Colonic mucosa (tissue), 4 donors: Measurements from ENCODE around the gene ADAM12. TPM values are rescaled to one million over a fixed set of nuclear protein-coding genes. Genes with fewer than 3 reads are reported as not detected.

Experiments
- DNase-seq: peaks from one replicate; pipeline ENCODE4 v3.0.0-alpha.2; 2020
- H3K27ac ChIP-seq: fragments of 200-600 bp; one replicate; pipeline ENCODE4 v1.8.0; 2021
- H3K27me3 ChIP-seq: fragments of 200-600 bp; one replicate; pipeline ENCODE4 v1.8.0; 2021
- H3K36me3 ChIP-seq: fragments of 200-600 bp; one replicate; pipeline ENCODE4 v1.8.0; 2021
- H3K4me1 ChIP-seq: fragments of 200-600 bp; one replicate; pipeline ENCODE4 v1.8.0; 2021; ENCODE audit warnings: mild to moderate bottlenecking
- H3K4me3 ChIP-seq: fragments of 200-600 bp; one replicate; pipeline ENCODE4 v1.8.0; 2021
- H3K9ac ChIP-seq, 2 donors: one replicate each; pipeline ENCODE4 v1.7.0; 2013; ENCODE audit warnings: control low read depth in 2 of 2, low read depth in 2 of 2, low read length in 2 of 2
- H3K9me3 ChIP-seq: fragments of 200-600 bp; one replicate; pipeline ENCODE4 v1.8.0; 2021
- intact Hi-C: fragments of 100-400 bp; cut with DNase I; formaldehyde crosslinking; loops from one replicate; pipeline ENCODE4 v1.14.1; 2022
- total RNA-seq, 2 donors: library from RNA; stranded (reverse); fragmentation: NEBNext Ultra II Directional in 1 of 2; extraction: Animal tissue kit (Norgen Biotek cat#: 25700) in 1 of 2; gene quantifications; one replicate each; pipeline ENCODE4 v1.2.1, GENCODE V29; 2021
- TF ChIP-seq, protein P1 (sequence below): fragments of 200-600 bp; IDR thresholded peaks from one replicate; pipeline ENCODE4 v1.8.0; 2022; ENCODE audit warnings: antibody characterized with exemption, mild to moderate bottlenecking
- donor health status: healthy.
- donor health status: DM: no; HTN: no; CAD: no.
- donor health status: DM: no; HTN: no; CAD: no.

Gene ADAM12
- total RNA-seq, 2 donors from 2014 or later = 0.30 to 0.64 TPM

DNA sequence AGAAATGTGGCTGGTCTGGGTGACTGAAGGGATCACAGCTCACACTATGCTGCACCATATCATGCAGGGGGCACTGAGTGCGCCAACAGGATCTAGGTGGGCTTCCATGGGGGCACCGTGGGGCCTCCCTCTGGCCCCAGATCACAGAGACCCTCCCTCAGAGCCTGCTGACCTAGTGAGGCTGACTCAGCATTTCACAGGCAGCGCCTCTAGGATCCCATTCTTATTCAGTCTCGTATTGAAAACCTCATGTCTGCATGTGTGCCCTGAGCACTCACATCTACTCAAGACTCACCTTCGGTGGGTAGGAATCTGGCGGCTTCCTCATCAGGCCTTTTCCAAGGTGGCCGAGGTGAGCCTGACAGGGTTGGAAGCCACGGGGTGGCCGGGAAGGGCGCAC is 350.3 kb downstream of the ADAM12 start:
- no peak for DNase-seq
- H3K4me3 ChIP-seq = no peak overlapping the region
- no peaks in the 10 kb centered on the region for H3K4me1 ChIP-seq
- H3K27ac ChIP-seq = no peak overlapping the region
- intact Hi-C loops = no loop called here
- no peaks in the 10 kb centered on the region for H3K27me3 ChIP-seq
- no peaks in the 10 kb centered on the region for H3K9me3 ChIP-seq
- no peak overlapping the region for H3K9ac ChIP-seq
- TF ChIP-seq, protein P1, sequence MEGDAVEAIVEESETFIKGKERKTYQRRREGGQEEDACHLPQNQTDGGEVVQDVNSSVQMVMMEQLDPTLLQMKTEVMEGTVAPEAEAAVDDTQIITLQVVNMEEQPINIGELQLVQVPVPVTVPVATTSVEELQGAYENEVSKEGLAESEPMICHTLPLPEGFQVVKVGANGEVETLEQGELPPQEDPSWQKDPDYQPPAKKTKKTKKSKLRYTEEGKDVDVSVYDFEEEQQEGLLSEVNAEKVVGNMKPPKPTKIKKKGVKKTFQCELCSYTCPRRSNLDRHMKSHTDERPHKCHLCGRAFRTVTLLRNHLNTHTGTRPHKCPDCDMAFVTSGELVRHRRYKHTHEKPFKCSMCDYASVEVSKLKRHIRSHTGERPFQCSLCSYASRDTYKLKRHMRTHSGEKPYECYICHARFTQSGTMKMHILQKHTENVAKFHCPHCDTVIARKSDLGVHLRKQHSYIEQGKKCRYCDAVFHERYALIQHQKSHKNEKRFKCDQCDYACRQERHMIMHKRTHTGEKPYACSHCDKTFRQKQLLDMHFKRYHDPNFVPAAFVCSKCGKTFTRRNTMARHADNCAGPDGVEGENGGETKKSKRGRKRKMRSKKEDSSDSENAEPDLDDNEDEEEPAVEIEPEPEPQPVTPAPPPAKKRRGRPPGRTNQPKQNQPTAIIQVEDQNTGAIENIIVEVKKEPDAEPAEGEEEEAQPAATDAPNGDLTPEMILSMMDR = no peak
- H3K36me3 ChIP-seq = no peaks in the 10 kb centered on the region

DNA sequence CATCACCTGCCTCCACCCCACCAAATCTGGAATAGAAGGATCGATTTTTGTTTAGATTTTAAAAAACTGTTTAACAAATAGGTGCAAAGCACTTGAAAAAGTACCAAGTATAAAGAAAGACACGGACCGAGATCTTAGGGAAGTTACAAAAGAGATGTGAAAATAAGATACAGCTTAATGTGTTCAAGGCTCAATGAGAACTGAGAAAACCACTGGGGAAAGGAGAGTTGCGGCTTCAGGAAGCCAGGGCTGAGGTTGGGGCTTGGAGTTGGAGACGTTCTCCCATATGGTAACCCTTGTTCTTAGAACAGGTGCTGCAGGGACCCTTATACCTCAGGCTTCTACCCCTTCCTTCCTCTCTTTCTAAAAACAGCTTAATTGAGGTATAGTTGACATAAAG is 351.8 kb downstream of the ADAM12 start:
- Histone ChIP-seq H3K4me1 (no peaks in the 10 kb centered on the region), H3K9me3 (no peaks in the 10 kb centered on the region), H3K27me3 (no peaks in the 10 kb centered on the region), H3K4me3 (no peak overlapping the region), H3K36me3 (no peaks in the 10 kb centered on the region), H3K9ac (no peak overlapping the region), H3K27ac (no peak overlapping the region)
- DNase-seq = no peak
- TF ChIP-seq, protein P1 = no peak
- intact Hi-C loops = no loop called here

DNA sequence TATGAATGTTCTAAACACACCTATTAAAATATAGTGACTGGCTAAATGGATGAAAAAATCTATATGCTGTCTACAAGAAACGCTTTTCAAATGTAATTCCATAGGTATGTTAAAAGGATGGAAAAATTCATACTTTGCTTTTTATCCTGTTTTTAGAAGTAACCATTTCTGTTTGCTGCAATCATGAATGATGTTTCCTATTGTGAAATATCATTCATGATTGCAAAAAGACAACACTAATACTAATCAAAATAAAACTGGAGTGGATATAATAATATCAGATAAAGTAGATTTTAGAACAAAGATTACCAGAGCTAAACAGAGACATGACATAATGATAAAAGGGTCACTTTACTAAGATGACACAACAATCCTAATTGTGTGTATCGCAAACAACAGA is 353.7 kb downstream of the ADAM12 start:
- no peaks in the 10 kb centered on the region for H3K27me3 ChIP-seq
- no peaks in the 10 kb centered on the region for H3K9me3 ChIP-seq
- intact Hi-C loops = no loop called here
- no peaks in the 10 kb centered on the region for H3K36me3 ChIP-seq
- DNase-seq = no peak
- H3K4me1 ChIP-seq = no peaks in the 10 kb centered on the region
- TF ChIP-seq, protein P1 = no peak
- no peak overlapping the region for H3K9ac ChIP-seq
- no peak overlapping the region for H3K27ac ChIP-seq
- H3K4me3 ChIP-seq = no peak overlapping the region

DNA sequence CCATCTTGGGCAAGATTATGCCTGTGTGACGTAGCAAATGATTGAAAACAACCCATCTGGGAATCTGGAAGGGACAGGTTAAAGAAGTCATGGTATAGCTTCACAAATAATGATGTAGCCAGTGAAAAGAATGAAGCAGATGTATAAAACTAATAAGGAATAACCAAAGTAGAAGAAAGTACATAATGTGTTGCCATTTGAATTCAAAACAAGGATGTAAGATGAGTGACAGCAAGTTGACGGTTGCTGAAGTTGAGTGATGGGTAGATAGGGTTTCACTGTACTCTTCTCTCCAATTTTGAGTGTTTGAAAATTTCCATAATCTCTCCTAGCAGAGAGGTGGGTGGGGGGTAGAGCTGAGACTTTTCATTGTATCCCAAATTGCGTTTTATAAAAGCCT is 358.3 kb downstream of the ADAM12 start:
- H3K4me3 ChIP-seq = no peak overlapping the region
- H3K27me3 ChIP-seq = no peaks in the 10 kb centered on the region
- no peaks in the 10 kb centered on the region for H3K9me3 ChIP-seq
- H3K27ac ChIP-seq = no peak overlapping the region
- no peak overlapping the region for H3K9ac ChIP-seq
- intact Hi-C loops = no loop called here
- H3K4me1 ChIP-seq = no peaks in the 10 kb centered on the region
- TF ChIP-seq, protein P1 = no peak
- H3K36me3 ChIP-seq = no peaks in the 10 kb centered on the region
- DNase-seq = no peak

DNA sequence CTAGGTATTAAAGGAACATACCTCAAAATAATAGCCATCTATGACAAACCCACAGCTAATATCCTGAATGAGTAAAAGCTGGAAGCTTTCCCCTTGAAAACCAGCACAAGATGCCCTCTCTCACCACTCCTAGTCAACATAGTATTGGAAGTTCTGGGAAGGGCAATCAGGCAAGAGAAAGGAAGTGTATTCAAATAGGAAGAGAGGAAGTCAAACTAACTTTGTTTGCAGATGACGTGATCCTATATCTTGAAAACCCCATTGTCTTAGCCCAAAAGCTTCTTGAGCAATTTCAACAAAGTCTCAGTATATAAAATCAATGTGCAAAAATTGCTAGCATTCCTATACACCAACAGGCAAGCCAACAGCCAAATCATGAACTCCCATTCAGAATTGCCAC is 360.6 kb downstream of the ADAM12 start:
- TF ChIP-seq, protein P1 = no peak
- intact Hi-C loops = no loop called here
- H3K9ac ChIP-seq = no peak overlapping the region

DNA sequence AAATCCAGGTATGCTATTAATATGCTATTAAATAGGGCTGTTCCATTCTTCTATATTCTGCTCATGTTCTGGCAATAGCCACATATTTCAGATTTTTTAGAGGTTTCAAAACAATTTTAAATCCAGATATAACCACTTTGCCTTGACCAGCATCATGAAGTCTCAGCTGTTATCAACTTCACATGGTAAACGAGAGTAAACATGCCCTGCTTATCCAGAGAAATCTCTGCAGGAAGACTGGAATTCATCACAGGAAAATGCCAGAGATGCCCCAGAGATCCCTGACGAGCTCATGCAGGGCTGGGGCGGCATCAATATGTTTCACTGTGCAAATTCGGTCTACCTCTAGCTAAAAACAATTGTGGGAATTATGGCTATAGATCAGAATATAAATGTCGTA is 365.4 kb downstream of the ADAM12 start:
- H3K36me3 ChIP-seq = no peaks in the 10 kb centered on the region

More for the DNA sequence above, 360.6 kb downstream of the ADAM12 start:
- Histone ChIP-seq H3K27ac (no peak overlapping the region), H3K36me3 (no peaks in the 10 kb centered on the region), H3K4me1 (no peaks in the 10 kb centered on the region), H3K27me3 (no peaks in the 10 kb centered on the region), H3K9me3 (no peaks in the 10 kb centered on the region), H3K4me3 (no peak overlapping the region)
- DNase-seq = no peak

More for the DNA sequence above, 365.4 kb downstream of the ADAM12 start:
- Histone ChIP-seq H3K27ac (no peak overlapping the region), H3K9ac (no peak overlapping the region), H3K9me3 (no peaks in the 10 kb centered on the region), H3K27me3 (no peaks in the 10 kb centered on the region), H3K4me3 (no peak overlapping the region), H3K4me1 (no peaks in the 10 kb centered on the region)
- intact Hi-C loops = no loop called here
- TF ChIP-seq, protein P1 = no peak
- DNase-seq = no peak
